ENCODE measurements around the gene SPDL1. TPM values are rescaled to one million over a fixed set of nuclear protein-coding genes. Genes with fewer than 3 reads are reported as not detected.

SPDL1 gene
- total and polyA plus RNA-seq, 2 experiments from 2014 or later = 177 to 215 TPM

DNA sequence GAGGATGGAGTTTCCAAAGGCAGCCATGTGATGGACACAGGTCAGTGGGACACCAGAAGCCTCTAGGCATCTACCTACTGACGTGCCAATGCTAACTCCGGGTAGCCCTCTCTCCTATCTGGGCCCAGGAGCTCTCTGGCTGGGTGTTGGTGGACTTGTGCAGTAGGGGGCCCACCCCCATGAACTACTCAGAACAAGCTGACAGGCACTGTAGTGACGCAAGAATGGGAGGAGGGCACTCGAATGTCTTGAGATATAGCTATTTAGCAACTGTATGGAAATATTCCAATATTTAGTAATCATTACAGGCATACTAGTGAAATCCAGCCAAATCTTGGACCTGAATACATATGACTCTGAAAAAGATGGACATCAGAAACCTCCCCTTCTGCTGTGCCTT, 47.8 kb downstream of the SPDL1 start:
- no peaks in the 10 kb centered on the region for H3K9me3 ChIP-seq (ENCODE audit: low read depth)
- H3K4me1 ChIP-seq (ENCODE audit: insufficient read depth) = peaks cover 69% of the 10 kb centered on the region
- TF ChIP-seq EZH2phosphoT487 (IDR thresholded peaks at IDR 0.05; ENCODE audit: insufficient read depth, low read depth) (no peak), EZH2 (IDR thresholded peaks at IDR 0.05; ENCODE audit: insufficient read depth, poor library complexity, severe bottlenecking) (no peak)
- peak overlapping the region; percentile 92 for H3K27ac ChIP-seq
- no peaks in the 10 kb centered on the region for H3K79me2 ChIP-seq (ENCODE audit: insufficient read depth)
- H4K20me1 ChIP-seq (ENCODE audit: insufficient read depth) = no peaks in the 10 kb centered on the region
- 67 to 75% methylated on average over 4 of the region's 4 CpGs for WGBS, 2 experiments (ENCODE audit: low coverage in 1 of 2, low lambda C conversion rate in 2 of 2, missing lambda C conversion rate in 2 of 2)
- no peak overlapping the region for H3K4me3 ChIP-seq
- DNase-seq = peak; percentile 78
- in situ Hi-C loops (cut with MboI) = no loop called here
- H3K9ac ChIP-seq = no peak overlapping the region
- H3F3A ChIP-seq (ENCODE audit: insufficient read depth) = peaks cover 53% of the 10 kb centered on the region
- H3K36me3 ChIP-seq (ENCODE audit: low read depth) = no peaks in the 10 kb centered on the region
- no peaks in the 10 kb centered on the region for H3K9me2 ChIP-seq (ENCODE audit: insufficient read depth)
- H2AFZ ChIP-seq = no peak overlapping the region
- no peaks in the 10 kb centered on the region for H3K27me3 ChIP-seq (replicated peaks; ENCODE audit: insufficient read depth)
- H3K4me2 ChIP-seq (ENCODE audit: unreplicated experiment) = peak overlapping the region; percentile 11

DNA sequence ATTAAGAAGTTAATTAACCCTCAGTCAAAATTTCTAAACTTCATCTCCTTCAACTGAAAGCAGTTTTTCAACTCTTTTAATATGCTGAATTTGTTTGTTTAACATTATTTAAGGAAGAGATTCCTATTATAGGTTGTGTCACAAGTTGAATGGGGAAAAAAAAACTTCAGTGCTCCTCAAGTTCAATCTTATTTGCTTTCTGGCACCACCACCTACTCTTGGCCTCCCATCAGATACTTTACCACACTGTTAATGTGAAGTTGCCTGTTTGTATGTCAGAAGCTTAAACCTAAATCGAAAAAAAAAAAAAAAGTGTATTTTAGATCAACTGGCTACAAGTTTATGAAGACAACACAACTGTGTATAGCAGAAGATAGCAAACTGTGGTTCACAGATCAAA, 49.4 kb downstream of the SPDL1 start:
- H2AFZ ChIP-seq = no peak overlapping the region
- peaks cover 37% of the 10 kb centered on the region for H3F3A ChIP-seq (ENCODE audit: insufficient read depth)
- H3K9me3 ChIP-seq (ENCODE audit: low read depth) = no peaks in the 10 kb centered on the region
- H3K9ac ChIP-seq = no peak overlapping the region
- no peak overlapping the region for H3K4me2 ChIP-seq (ENCODE audit: unreplicated experiment)
- no peaks in the 10 kb centered on the region for H3K27me3 ChIP-seq (replicated peaks; ENCODE audit: insufficient read depth)
- DNase-seq = no peak
- no peak overlapping the region for H3K27ac ChIP-seq
- peaks cover 53% of the 10 kb centered on the region for H3K4me1 ChIP-seq (ENCODE audit: insufficient read depth)
- in situ Hi-C loops (cut with MboI) = no loop called here
- WGBS, 2 experiments (ENCODE audit: low coverage in 1 of 2, low lambda C conversion rate in 2 of 2, missing lambda C conversion rate in 2 of 2) = 71 to 88% methylated on average over 1 of the region's 1 CpG
- H4K20me1 ChIP-seq (ENCODE audit: insufficient read depth) = no peaks in the 10 kb centered on the region
- no peak overlapping the region for H3K4me3 ChIP-seq
- no peaks in the 10 kb centered on the region for H3K79me2 ChIP-seq (ENCODE audit: insufficient read depth)
- no peak for TF ChIP-seq EZH2 (IDR thresholded peaks at IDR 0.05; ENCODE audit: insufficient read depth, poor library complexity, severe bottlenecking)
- no peak for TF ChIP-seq EZH2phosphoT487 (IDR thresholded peaks at IDR 0.05; ENCODE audit: insufficient read depth, low read depth)
- H3K9me2 ChIP-seq (ENCODE audit: insufficient read depth) = no peaks in the 10 kb centered on the region
- no peaks in the 10 kb centered on the region for H3K36me3 ChIP-seq (ENCODE audit: low read depth)

DNA sequence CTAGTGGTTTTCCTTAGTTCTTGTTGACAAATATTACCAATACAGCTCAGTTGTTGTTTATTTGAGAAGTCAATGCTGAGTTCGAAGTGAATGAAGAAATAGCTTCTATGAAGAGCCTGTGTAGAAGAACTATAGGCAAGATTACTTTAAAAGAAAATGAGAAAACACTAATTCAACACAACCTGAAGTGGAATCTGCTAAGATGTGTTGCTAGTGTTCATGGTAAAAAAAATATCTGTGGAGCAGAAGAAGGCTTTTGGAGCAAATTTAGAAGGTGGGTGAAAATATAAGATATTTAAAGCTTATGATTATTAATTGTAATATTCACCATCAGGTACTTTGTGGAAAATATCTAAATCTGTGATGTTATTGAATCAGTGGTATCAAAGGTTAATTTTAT, 51.0 kb downstream of the SPDL1 start:
- WGBS, 2 experiments (ENCODE audit: low coverage in 1 of 2, low lambda C conversion rate in 2 of 2, missing lambda C conversion rate in 2 of 2) = 83 to 100% methylated on average over 1 of the region's 1 CpG
- no peak for DNase-seq
- TF ChIP-seq EZH2phosphoT487 (IDR thresholded peaks at IDR 0.05; ENCODE audit: insufficient read depth, low read depth) (no peak), EZH2 (IDR thresholded peaks at IDR 0.05; ENCODE audit: insufficient read depth, poor library complexity, severe bottlenecking) (no peak)

GRCh38 chr5:169635936-169636335, 52.4 kb downstream of the SPDL1 start:
- H2AFZ ChIP-seq = no peak overlapping the region

More for the DNA sequence above, 51.0 kb downstream of the SPDL1 start:
- no peak overlapping the region for H3K9ac ChIP-seq
- no peaks in the 10 kb centered on the region for H4K20me1 ChIP-seq (ENCODE audit: insufficient read depth)
- no peaks in the 10 kb centered on the region for H3K9me3 ChIP-seq (ENCODE audit: low read depth)
- H3K4me3 ChIP-seq = no peak overlapping the region
- peaks cover 21% of the 10 kb centered on the region for H3F3A ChIP-seq (ENCODE audit: insufficient read depth)
- in situ Hi-C loops (cut with MboI) = no loop called here
- no peaks in the 10 kb centered on the region for H3K79me2 ChIP-seq (ENCODE audit: insufficient read depth)
- H2AFZ ChIP-seq = no peak overlapping the region
- H3K27ac ChIP-seq = no peak overlapping the region
- H3K4me1 ChIP-seq (ENCODE audit: insufficient read depth) = peaks cover 37% of the 10 kb centered on the region
- H3K9me2 ChIP-seq (ENCODE audit: insufficient read depth) = no peaks in the 10 kb centered on the region
- no peaks in the 10 kb centered on the region for H3K36me3 ChIP-seq (ENCODE audit: low read depth)
- no peaks in the 10 kb centered on the region for H3K27me3 ChIP-seq (replicated peaks; ENCODE audit: insufficient read depth)
- H3K4me2 ChIP-seq (ENCODE audit: unreplicated experiment) = no peak overlapping the region

More at GRCh38 chr5:169635936-169636335, 52.4 kb downstream of the SPDL1 start:
- H3F3A ChIP-seq (ENCODE audit: insufficient read depth) = peaks cover 11% of the 10 kb centered on the region; the same call in 1 of the 2 replicates
- H3K9me2 ChIP-seq (ENCODE audit: insufficient read depth) = no peaks in the 10 kb centered on the region
- H3K27ac ChIP-seq = no peak overlapping the region
- H3K27me3 ChIP-seq (replicated peaks; ENCODE audit: insufficient read depth) = no peaks in the 10 kb centered on the region
- peaks cover 24% of the 10 kb centered on the region for H3K4me1 ChIP-seq (ENCODE audit: insufficient read depth)
- in situ Hi-C loops (cut with MboI) = no loop called here
- H3K4me2 ChIP-seq (ENCODE audit: unreplicated experiment) = no peak overlapping the region
- no peak for DNase-seq
- H3K36me3 ChIP-seq (ENCODE audit: low read depth) = no peaks in the 10 kb centered on the region
- H3K9me3 ChIP-seq (ENCODE audit: low read depth) = no peaks in the 10 kb centered on the region
- no peak for TF ChIP-seq EZH2 (IDR thresholded peaks at IDR 0.05; ENCODE audit: insufficient read depth, poor library complexity, severe bottlenecking)
- TF ChIP-seq EZH2phosphoT487 (IDR thresholded peaks at IDR 0.05; ENCODE audit: insufficient read depth, low read depth) = no peak
- H3K9ac ChIP-seq = no peak overlapping the region
- H4K20me1 ChIP-seq (ENCODE audit: insufficient read depth) = no peaks in the 10 kb centered on the region
- 35 to 58% methylated on average over 1 of the region's 1 CpG for WGBS, 2 experiments (ENCODE audit: low coverage in 1 of 2, low lambda C conversion rate in 2 of 2, missing lambda C conversion rate in 2 of 2)
- no peak overlapping the region for H3K4me3 ChIP-seq
- H3K79me2 ChIP-seq (ENCODE audit: insufficient read depth) = no peaks in the 10 kb centered on the region
